ENCODE results near the gene PTPN4. TPM values are rescaled to one million over a fixed set of nuclear protein-coding genes. Genes with fewer than 3 reads are reported as not detected.

The PTPN4 gene
- total and polyA plus RNA-seq, 7 donors, result 1.8 to 42.9 (median 21.7) TPM

DNA sequence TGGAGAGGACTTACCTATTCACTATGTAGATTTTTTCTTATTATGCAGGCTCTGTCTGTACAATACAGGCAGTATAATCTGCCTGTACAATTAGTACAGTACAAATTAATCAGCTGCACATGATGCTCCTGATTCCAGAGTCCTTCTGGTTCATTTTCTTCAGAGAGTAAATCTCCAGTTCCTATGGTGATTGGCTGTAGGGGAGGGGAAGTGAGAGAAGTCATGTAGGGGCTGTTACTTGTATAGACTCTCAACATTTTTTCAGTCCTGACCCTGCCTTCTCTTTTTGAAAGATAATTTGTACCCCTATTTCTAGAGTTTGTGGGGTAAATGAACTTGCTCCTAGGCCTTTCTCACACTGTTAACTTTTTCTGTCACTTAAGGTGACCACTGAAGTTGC lies 54.5 kb downstream of the PTPN4 start:
- intact Hi-C loops (cut with DNase I), result no loop called here

DNA sequence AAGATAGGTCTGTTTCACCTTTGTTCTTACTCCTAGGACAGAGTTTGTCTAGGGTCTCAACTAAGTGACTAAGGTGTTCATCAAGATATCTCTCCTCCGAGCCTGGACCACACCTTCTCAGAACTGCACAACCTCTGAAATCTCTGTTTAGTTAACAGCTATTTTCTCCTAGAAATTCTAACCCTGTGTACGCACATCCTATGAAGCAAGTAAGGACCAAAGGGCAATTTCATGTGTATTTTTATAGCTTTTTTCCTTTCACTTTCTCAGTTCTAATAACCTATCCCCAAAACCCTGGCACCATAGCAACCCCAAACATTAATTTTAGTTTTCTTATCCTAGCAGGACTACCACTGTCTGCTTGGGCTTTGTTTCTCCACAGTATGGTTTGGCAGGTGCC lies 59.1 kb downstream of the PTPN4 start:
- H3K4me1 ChIP-seq, result no peaks in the 10 kb centered on the region
- TF ChIP-seq, protein P1, sequence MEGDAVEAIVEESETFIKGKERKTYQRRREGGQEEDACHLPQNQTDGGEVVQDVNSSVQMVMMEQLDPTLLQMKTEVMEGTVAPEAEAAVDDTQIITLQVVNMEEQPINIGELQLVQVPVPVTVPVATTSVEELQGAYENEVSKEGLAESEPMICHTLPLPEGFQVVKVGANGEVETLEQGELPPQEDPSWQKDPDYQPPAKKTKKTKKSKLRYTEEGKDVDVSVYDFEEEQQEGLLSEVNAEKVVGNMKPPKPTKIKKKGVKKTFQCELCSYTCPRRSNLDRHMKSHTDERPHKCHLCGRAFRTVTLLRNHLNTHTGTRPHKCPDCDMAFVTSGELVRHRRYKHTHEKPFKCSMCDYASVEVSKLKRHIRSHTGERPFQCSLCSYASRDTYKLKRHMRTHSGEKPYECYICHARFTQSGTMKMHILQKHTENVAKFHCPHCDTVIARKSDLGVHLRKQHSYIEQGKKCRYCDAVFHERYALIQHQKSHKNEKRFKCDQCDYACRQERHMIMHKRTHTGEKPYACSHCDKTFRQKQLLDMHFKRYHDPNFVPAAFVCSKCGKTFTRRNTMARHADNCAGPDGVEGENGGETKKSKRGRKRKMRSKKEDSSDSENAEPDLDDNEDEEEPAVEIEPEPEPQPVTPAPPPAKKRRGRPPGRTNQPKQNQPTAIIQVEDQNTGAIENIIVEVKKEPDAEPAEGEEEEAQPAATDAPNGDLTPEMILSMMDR (IDR thresholded peaks at IDR 0.05), result no peak
- TF ChIP-seq EP300 (IDR thresholded peaks at IDR 0.05) (no peak), POLR2A (IDR thresholded peaks at IDR 0.05) (no peak), POLR2AphosphoS5 (IDR thresholded peaks at IDR 0.05) (no peak)
- no peak for DNase-seq
- no peaks in the 10 kb centered on the region for H3K36me3 ChIP-seq
- H3K27me3 ChIP-seq, result no peaks in the 10 kb centered on the region
- H3K9me3 ChIP-seq, result peaks cover 0 to 4% (median 0%) of the 10 kb centered on the region in 4 donors
- intact Hi-C loops (cut with DNase I), result loop anchor here (2.0 kb wide), 1 partner anchor 62 kb away; no protein-coding TSS in a partner anchor
- no peak overlapping the region for H3K4me3 ChIP-seq
- no peak overlapping the region for H3K27ac ChIP-seq
- WGBS, 2 donors, result 19 to 76% methylated on average over 2 of the region's 2 CpGs

More for the DNA sequence above, 54.5 kb downstream of the PTPN4 start:
- Histone ChIP-seq H3K9me3 (peaks cover 0 to 4% (median 0%) of the 10 kb centered on the region in 4 donors), H3K27me3 (no peaks in the 10 kb centered on the region), H3K27ac (no peak overlapping the region), H3K36me3 (no peaks in the 10 kb centered on the region), H3K4me1 (peaks cover 0 to 14% (median 13%) of the 10 kb centered on the region in 4 donors), H3K4me3 (no peak overlapping the region)
- TF ChIP-seq POLR2AphosphoS5 (IDR thresholded peaks at IDR 0.05), result no peak
- TF ChIP-seq POLR2A (IDR thresholded peaks at IDR 0.05), result no peak
- TF ChIP-seq, protein P1 (IDR thresholded peaks at IDR 0.05), result no peak
- TF ChIP-seq EP300 (IDR thresholded peaks at IDR 0.05), result no peak
- no peak for DNase-seq

DNA sequence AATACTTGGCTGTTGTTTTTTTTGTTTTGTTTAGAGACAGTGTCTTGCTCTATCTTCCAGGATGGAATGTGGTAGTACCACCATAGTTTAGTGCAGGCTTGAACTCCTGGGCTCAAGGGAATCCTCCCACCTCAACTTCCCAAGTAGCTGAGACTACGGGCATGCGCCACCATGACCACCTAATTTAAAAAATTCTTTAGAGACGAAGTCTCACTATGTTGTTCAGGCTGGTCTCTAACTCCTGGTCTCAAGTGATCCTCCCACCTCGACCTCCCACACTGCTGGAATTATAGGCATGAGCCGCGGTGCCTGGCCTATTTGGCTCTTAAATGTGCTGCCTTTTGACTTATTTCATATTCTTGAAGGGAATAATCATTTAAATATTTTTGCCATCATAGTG lies 60.1 kb downstream of the PTPN4 start:
- intact Hi-C loops (cut with DNase I), result loop anchor here (2.0 kb wide), 1 partner anchor 63 kb away; no protein-coding TSS in a partner anchor

DNA sequence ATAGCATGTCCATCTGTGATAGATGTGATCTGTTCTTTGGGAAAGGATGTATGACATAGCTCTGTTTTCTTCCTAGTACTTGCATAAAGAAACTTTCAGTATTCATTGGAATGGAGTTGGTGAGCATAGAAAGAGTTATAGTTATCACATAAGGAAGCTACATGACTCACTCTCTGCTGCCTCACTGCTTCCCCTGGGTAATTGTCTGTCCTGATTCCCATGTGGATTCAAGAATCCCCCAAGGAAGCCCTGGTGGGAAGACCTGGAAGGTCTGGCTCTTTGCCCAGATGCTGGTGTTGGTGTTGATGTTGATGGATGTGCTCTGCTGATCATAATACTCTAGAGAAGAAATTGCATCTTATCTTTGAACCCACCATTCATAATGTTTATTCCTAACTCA lies 60.6 kb downstream of the PTPN4 start:
- intact Hi-C loops (cut with DNase I), result no loop called here
- no peak overlapping the region for H3K4me3 ChIP-seq
- no peaks in the 10 kb centered on the region for H3K4me1 ChIP-seq
- H3K27me3 ChIP-seq, result no peaks in the 10 kb centered on the region
- no peaks in the 10 kb centered on the region for H3K36me3 ChIP-seq
- no peak overlapping the region for H3K27ac ChIP-seq
- no peak for DNase-seq
- H3K9me3 ChIP-seq, result peaks cover 0 to 4% (median 0%) of the 10 kb centered on the region in 4 donors
- TF ChIP-seq POLR2AphosphoS5 (IDR thresholded peaks at IDR 0.05) (no peak), EP300 (IDR thresholded peaks at IDR 0.05) (no peak), POLR2A (IDR thresholded peaks at IDR 0.05) (no peak)
- TF ChIP-seq, protein P1 (IDR thresholded peaks at IDR 0.05), result no peak

More for the DNA sequence above, 60.1 kb downstream of the PTPN4 start:
- DNase-seq, result no peak
- Histone ChIP-seq H3K4me1 (no peaks in the 10 kb centered on the region), H3K27ac (no peak overlapping the region), H3K9me3 (peaks cover 0 to 4% (median 0%) of the 10 kb centered on the region in 4 donors), H3K36me3 (no peaks in the 10 kb centered on the region), H3K27me3 (no peaks in the 10 kb centered on the region), H3K4me3 (no peak overlapping the region)
- no peak for TF ChIP-seq EP300 (IDR thresholded peaks at IDR 0.05)
- TF ChIP-seq POLR2AphosphoS5 (IDR thresholded peaks at IDR 0.05), result no peak
- 94 to 98% methylated on average over 6 of the region's 6 CpGs for WGBS, 2 donors

DNA sequence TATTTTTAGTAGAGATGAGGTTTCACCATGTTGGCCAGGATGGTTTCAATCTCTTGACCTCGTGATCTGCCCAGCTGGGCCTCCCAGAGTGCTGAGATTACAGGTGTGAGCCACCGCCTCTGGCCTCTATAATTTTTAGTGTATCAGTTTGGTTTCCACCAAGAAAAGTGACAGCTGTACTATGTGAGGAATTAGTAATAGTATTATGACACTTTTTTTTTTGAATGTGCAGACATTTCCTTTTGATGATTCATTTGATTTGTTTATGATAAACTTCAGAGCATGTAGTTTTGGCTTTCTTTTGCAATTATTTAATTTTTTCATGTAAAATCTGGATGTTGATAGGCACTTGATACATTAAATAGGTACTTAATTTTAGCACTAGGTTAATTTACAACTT lies 61.5 kb downstream of the PTPN4 start:
- H3K27ac ChIP-seq, result no peak overlapping the region
- peaks cover 0 to 6% (median 2%) of the 10 kb centered on the region in 4 donors for H3K4me1 ChIP-seq
- no peaks in the 10 kb centered on the region for H3K36me3 ChIP-seq
- intact Hi-C loops (cut with DNase I), result no loop called here
- H3K4me3 ChIP-seq, result no peak overlapping the region
- no peak for TF ChIP-seq EP300 (IDR thresholded peaks at IDR 0.05)
- TF ChIP-seq, protein P1 (IDR thresholded peaks at IDR 0.05), result no peak
- TF ChIP-seq POLR2A (IDR thresholded peaks at IDR 0.05), result no peak
- no peak for TF ChIP-seq POLR2AphosphoS5 (IDR thresholded peaks at IDR 0.05)
- H3K9me3 ChIP-seq, result peaks cover 0 to 4% (median 0%) of the 10 kb centered on the region in 4 donors
- 86 to 87% methylated on average over 2 of the region's 2 CpGs for WGBS, 2 donors
- H3K27me3 ChIP-seq, result no peaks in the 10 kb centered on the region
- DNase-seq, result no peak
